NT2/D1 (cell line): Measurements from ENCODE around the gene YPEL3.

ENCODE experiments used
- DNase-seq: peaks from one replicate; pipeline ENCODE4 v3.0.0-alpha.2; 2011; ENCODE audit warnings: low read depth, low spot score
- H3K27me3 ChIP-seq: 2 replicates; pipeline ENCODE4 v1.6.0; 2011; ENCODE audit warnings: mild to moderate bottlenecking; ENCODE audit not compliant: insufficient read length, insufficient read depth
- H3K36me3 ChIP-seq: 2 replicates; pipeline ENCODE4 v1.6.1; 2011; ENCODE audit warnings: mild to moderate bottlenecking, low read length, mixed read lengths; ENCODE audit not compliant: insufficient read depth, insufficient read length
- H3K4me1 ChIP-seq: 2 replicates; pipeline ENCODE4 v1.5.1; 2011; ENCODE audit not compliant: insufficient read depth, insufficient read length
- H3K4me3 ChIP-seq: 2 replicates; pipeline ENCODE4 v1.5.1; 2011; ENCODE audit warnings: low read depth; ENCODE audit not compliant: insufficient read length
- H3K9ac ChIP-seq: 2 replicates; pipeline ENCODE4 v1.6.0; 2011; ENCODE audit warnings: low read depth; ENCODE audit not compliant: insufficient read length
- H3K9me3 ChIP-seq: 2 replicates; pipeline ENCODE4 v1.5.1; 2011; ENCODE audit warnings: mild to moderate bottlenecking, low read length; ENCODE audit not compliant: insufficient read depth
- SUZ12 ChIP-seq: IDR thresholded peaks from 2 replicates; pipeline ENCODE4 v1.6.1; 2011; ENCODE audit not compliant: insufficient read length, insufficient read depth; ENCODE audit errors: extremely low read depth
- YY1 ChIP-seq: IDR thresholded peaks from 2 replicates; pipeline ENCODE4 v1.6.1; 2011; ENCODE audit not compliant: insufficient read length, insufficient read depth
- ZNF274 ChIP-seq: IDR thresholded peaks from 2 replicates; pipeline ENCODE4 v1.6.1; 2011; ENCODE audit warnings: mild to moderate bottlenecking, low read depth, low read length

The YPEL3 gene

GRCh38 chr16:30063278-30063892 lies 32.6 kb downstream of the YPEL3 start:
- TF ChIP-seq ZNF274, result no peak
- TF ChIP-seq YY1, result no peak
- no peak for TF ChIP-seq SUZ12
- peak overlapping the region; percentile 99 for H3K9ac ChIP-seq
- H3K27me3 ChIP-seq, result no peaks in the 10 kb centered on the region
- H3K4me1 ChIP-seq, result peaks cover 21% of the 10 kb centered on the region
- no peaks in the 10 kb centered on the region for H3K9me3 ChIP-seq
- DNase-seq, result no peak
- peaks cover 34% of the 10 kb centered on the region for H3K36me3 ChIP-seq
- H3K4me3 ChIP-seq, result peak overlapping the region; percentile 92

- Histone ChIP-seq H3K36me3 (peaks cover 14% of the 10 kb centered on the region), H3K9me3 (no peaks in the 10 kb centered on the region), H3K4me3 (no peak overlapping the region), H3K4me1 (peaks cover 10% of the 10 kb centered on the region), H3K27me3 (no peaks in the 10 kb centered on the region), H3K9ac (peak overlapping the region; percentile 14)
- no peak for DNase-seq
- TF ChIP-seq SUZ12 (no peak), ZNF274 (no peak), YY1 (no peak)
These were observed 35.0 kb downstream of the YPEL3 start for GRCh38 chr16:30060836-30061554.

GRCh38 chr16:30060346-30060745 lies 35.7 kb downstream of the YPEL3 start:
- H3K4me1 ChIP-seq, result peaks cover 10% of the 10 kb centered on the region
- H3K4me3 ChIP-seq, result no peak overlapping the region
- H3K9ac ChIP-seq, result no peak overlapping the region
- H3K36me3 ChIP-seq, result peaks cover 11% of the 10 kb centered on the region
- no peaks in the 10 kb centered on the region for H3K9me3 ChIP-seq
- H3K27me3 ChIP-seq, result no peaks in the 10 kb centered on the region
- no peak for DNase-seq
- TF ChIP-seq YY1, result no peak
- no peak for TF ChIP-seq SUZ12
- no peak for TF ChIP-seq ZNF274

GRCh38 chr16:30054959-30055553 lies 41.0 kb downstream of the YPEL3 start:
- DNase-seq, result no peak
- peak overlapping the region; percentile 51 for H3K9ac ChIP-seq
- H3K9me3 ChIP-seq, result no peaks in the 10 kb centered on the region
- TF ChIP-seq SUZ12 (no peak), YY1 (no peak), ZNF274 (no peak)
- no peak overlapping the region for H3K4me3 ChIP-seq
- no peaks in the 10 kb centered on the region for H3K27me3 ChIP-seq
- peaks cover 10% of the 10 kb centered on the region for H3K4me1 ChIP-seq
- H3K36me3 ChIP-seq, result peaks cover 11% of the 10 kb centered on the region

- Histone ChIP-seq H3K27me3 (no peaks in the 10 kb centered on the region), H3K4me1 (peaks cover 10% of the 10 kb centered on the region), H3K9ac (peak overlapping the region; percentile 51), H3K36me3 (peaks cover 8% of the 10 kb centered on the region), H3K9me3 (no peaks in the 10 kb centered on the region), H3K4me3 (no peak overlapping the region)
- DNase-seq, result no peak
- TF ChIP-seq SUZ12, result no peak
- no peak for TF ChIP-seq ZNF274
- no peak for TF ChIP-seq YY1
These were observed 41.6 kb downstream of the YPEL3 start for GRCh38 chr16:30054451-30054850.

GRCh38 chr16:30053376-30054015 lies 42.5 kb downstream of the YPEL3 start:
- peaks cover 2% of the 10 kb centered on the region for H3K36me3 ChIP-seq
- TF ChIP-seq SUZ12 (no peak), ZNF274 (no peak), YY1 (no peak)
- H3K4me1 ChIP-seq, result peaks cover 10% of the 10 kb centered on the region
- no peaks in the 10 kb centered on the region for H3K27me3 ChIP-seq
- no peaks in the 10 kb centered on the region for H3K9me3 ChIP-seq
- DNase-seq, result no peak
- H3K4me3 ChIP-seq, result peak overlapping the region; percentile 82
- peak overlapping the region; percentile 88 for H3K9ac ChIP-seq
